ENCODE data around the gene MICAL3. TPM values are rescaled to one million over a fixed set of nuclear protein-coding genes. Genes with fewer than 3 reads are reported as not detected.

Gene MICAL3
- total and polyA plus RNA-seq, 2 experiments from 2014 or later: 6.1 to 25.1 TPM

GRCh38 chr22:17792854-17793434, 231.4 kb downstream of the MICAL3 start:
- Histone ChIP-seq H3K27me3 (replicated peaks; ENCODE audit: insufficient read depth) (no peaks in the 10 kb centered on the region), H3K9me3 (ENCODE audit: low read depth) (no peaks in the 10 kb centered on the region), H3K79me2 (ENCODE audit: insufficient read depth) (no peaks in the 10 kb centered on the region), H3K4me2 (ENCODE audit: unreplicated experiment) (no peak overlapping the region), H3K9me2 (ENCODE audit: insufficient read depth) (no peaks in the 10 kb centered on the region), H2AFZ (no peak overlapping the region), H3K4me3 (no peak overlapping the region), H3K36me3 (ENCODE audit: low read depth) (no peaks in the 10 kb centered on the region), H4K20me1 (ENCODE audit: insufficient read depth) (no peaks in the 10 kb centered on the region), H3K27ac (no peak overlapping the region), H3K4me1 (ENCODE audit: insufficient read depth) (no peaks in the 10 kb centered on the region), H3K9ac (no peak overlapping the region), H3F3A (ENCODE audit: insufficient read depth) (no peaks in the 10 kb centered on the region)
- no peak for DNase-seq
- TF ChIP-seq EZH2phosphoT487 (IDR thresholded peaks at IDR 0.05; ENCODE audit: insufficient read depth, low read depth): no peak
- in situ Hi-C loops (cut with MboI): no loop called here
- WGBS, 2 experiments (ENCODE audit: low coverage in 1 of 2, low lambda C conversion rate in 2 of 2, missing lambda C conversion rate in 2 of 2): 90 to 93% methylated on average over 22 to 29 of the region's 29 CpGs

GRCh38 chr22:17792299-17792698, 232.1 kb downstream of the MICAL3 start:
- WGBS, 2 experiments (ENCODE audit: low coverage in 1 of 2, low lambda C conversion rate in 2 of 2, missing lambda C conversion rate in 2 of 2): 80 to 86% methylated on average over 5 of the region's 5 CpGs
- Histone ChIP-seq H3K27me3 (replicated peaks; ENCODE audit: insufficient read depth) (no peaks in the 10 kb centered on the region), H3K4me2 (ENCODE audit: unreplicated experiment) (no peak overlapping the region), H3K4me1 (ENCODE audit: insufficient read depth) (peaks cover 1% of the 10 kb centered on the region; the same call in 1 of the 2 replicates), H3K9me3 (ENCODE audit: low read depth) (no peaks in the 10 kb centered on the region), H3K9ac (no peak overlapping the region), H3K79me2 (ENCODE audit: insufficient read depth) (no peaks in the 10 kb centered on the region), H3F3A (ENCODE audit: insufficient read depth) (no peaks in the 10 kb centered on the region), H4K20me1 (ENCODE audit: insufficient read depth) (no peaks in the 10 kb centered on the region), H3K9me2 (ENCODE audit: insufficient read depth) (no peaks in the 10 kb centered on the region), H3K4me3 (no peak overlapping the region), H3K36me3 (ENCODE audit: low read depth) (no peaks in the 10 kb centered on the region), H2AFZ (no peak overlapping the region), H3K27ac (no peak overlapping the region)
- no peak for DNase-seq
- TF ChIP-seq EZH2phosphoT487 (IDR thresholded peaks at IDR 0.05; ENCODE audit: insufficient read depth, low read depth) (no peak), EZH2 (IDR thresholded peaks at IDR 0.05; ENCODE audit: insufficient read depth, poor library complexity, severe bottlenecking) (no peak)
- in situ Hi-C loops (cut with MboI): no loop called here

GRCh38 chr22:17791196-17791595, 233.2 kb downstream of the MICAL3 start:
- WGBS, 2 experiments (ENCODE audit: low coverage in 1 of 2, low lambda C conversion rate in 2 of 2, missing lambda C conversion rate in 2 of 2): 94% methylated on average over 19 to 21 of the region's 21 CpGs
- H4K20me1 ChIP-seq (ENCODE audit: insufficient read depth): no peaks in the 10 kb centered on the region
- H3K27ac ChIP-seq: no peak overlapping the region
- H3F3A ChIP-seq (ENCODE audit: insufficient read depth): no peaks in the 10 kb centered on the region
- H3K9ac ChIP-seq: no peak overlapping the region
- no peak overlapping the region for H3K4me2 ChIP-seq (ENCODE audit: unreplicated experiment)
- no peaks in the 10 kb centered on the region for H3K36me3 ChIP-seq (ENCODE audit: low read depth)
- H3K4me1 ChIP-seq (ENCODE audit: insufficient read depth): peaks cover 6% of the 10 kb centered on the region; the same call in 1 of the 2 replicates
- no peak for DNase-seq
- no peak overlapping the region for H3K4me3 ChIP-seq
- in situ Hi-C loops (cut with MboI): no loop called here
- H3K79me2 ChIP-seq (ENCODE audit: insufficient read depth): no peaks in the 10 kb centered on the region
- no peaks in the 10 kb centered on the region for H3K9me3 ChIP-seq (ENCODE audit: low read depth)
- no peaks in the 10 kb centered on the region for H3K27me3 ChIP-seq (replicated peaks; ENCODE audit: insufficient read depth)
- no peaks in the 10 kb centered on the region for H3K9me2 ChIP-seq (ENCODE audit: insufficient read depth)
- H2AFZ ChIP-seq: no peak overlapping the region
- TF ChIP-seq EZH2phosphoT487 (IDR thresholded peaks at IDR 0.05; ENCODE audit: insufficient read depth, low read depth) (no peak), EZH2 (IDR thresholded peaks at IDR 0.05; ENCODE audit: insufficient read depth, poor library complexity, severe bottlenecking) (no peak)

- peaks cover 6% of the 10 kb centered on the region; the same call in 1 of the 2 replicates for H3K4me1 ChIP-seq (ENCODE audit: insufficient read depth)
- H3K79me2 ChIP-seq (ENCODE audit: insufficient read depth): no peaks in the 10 kb centered on the region
- no peak overlapping the region for H3K27ac ChIP-seq
- no peaks in the 10 kb centered on the region for H3K9me3 ChIP-seq (ENCODE audit: low read depth)
- H3K9ac ChIP-seq: no peak overlapping the region
- no peak for DNase-seq
- H2AFZ ChIP-seq: no peak overlapping the region
- no peak overlapping the region for H3K4me2 ChIP-seq (ENCODE audit: unreplicated experiment)
- H3K4me3 ChIP-seq: no peak overlapping the region
- no peaks in the 10 kb centered on the region for H3F3A ChIP-seq (ENCODE audit: insufficient read depth)
- in situ Hi-C loops (cut with MboI): loop anchor here (10.0 kb wide), 1 partner anchor 55 kb away; no protein-coding TSS in a partner anchor
- 93 to 95% methylated on average over 27 of the region's 27 CpGs for WGBS, 2 experiments (ENCODE audit: low coverage in 1 of 2, low lambda C conversion rate in 2 of 2, missing lambda C conversion rate in 2 of 2)
- TF ChIP-seq EZH2phosphoT487 (IDR thresholded peaks at IDR 0.05; ENCODE audit: insufficient read depth, low read depth): no peak
- TF ChIP-seq EZH2 (IDR thresholded peaks at IDR 0.05; ENCODE audit: insufficient read depth, poor library complexity, severe bottlenecking): no peak
- no peaks in the 10 kb centered on the region for H4K20me1 ChIP-seq (ENCODE audit: insufficient read depth)
- H3K36me3 ChIP-seq (ENCODE audit: low read depth): no peaks in the 10 kb centered on the region
- no peaks in the 10 kb centered on the region for H3K27me3 ChIP-seq (replicated peaks; ENCODE audit: insufficient read depth)
- H3K9me2 ChIP-seq (ENCODE audit: insufficient read depth): no peaks in the 10 kb centered on the region
Measured at GRCh38 chr22:17789379-17790200, 234.8 kb downstream of the MICAL3 start.

Data from GM23248 (cell line).